ENCODE measurements around the gene PTOV1.
A peak's percentile ranks its signal among the peaks of the same experiment; 100 is the strongest.
"Not testable (repeated sequence)": the region's sequence is repeated elsewhere in the genome, so short reads cannot be mapped to it uniquely, and the experiment has no call there.

The PTOV1 gene

DNA sequence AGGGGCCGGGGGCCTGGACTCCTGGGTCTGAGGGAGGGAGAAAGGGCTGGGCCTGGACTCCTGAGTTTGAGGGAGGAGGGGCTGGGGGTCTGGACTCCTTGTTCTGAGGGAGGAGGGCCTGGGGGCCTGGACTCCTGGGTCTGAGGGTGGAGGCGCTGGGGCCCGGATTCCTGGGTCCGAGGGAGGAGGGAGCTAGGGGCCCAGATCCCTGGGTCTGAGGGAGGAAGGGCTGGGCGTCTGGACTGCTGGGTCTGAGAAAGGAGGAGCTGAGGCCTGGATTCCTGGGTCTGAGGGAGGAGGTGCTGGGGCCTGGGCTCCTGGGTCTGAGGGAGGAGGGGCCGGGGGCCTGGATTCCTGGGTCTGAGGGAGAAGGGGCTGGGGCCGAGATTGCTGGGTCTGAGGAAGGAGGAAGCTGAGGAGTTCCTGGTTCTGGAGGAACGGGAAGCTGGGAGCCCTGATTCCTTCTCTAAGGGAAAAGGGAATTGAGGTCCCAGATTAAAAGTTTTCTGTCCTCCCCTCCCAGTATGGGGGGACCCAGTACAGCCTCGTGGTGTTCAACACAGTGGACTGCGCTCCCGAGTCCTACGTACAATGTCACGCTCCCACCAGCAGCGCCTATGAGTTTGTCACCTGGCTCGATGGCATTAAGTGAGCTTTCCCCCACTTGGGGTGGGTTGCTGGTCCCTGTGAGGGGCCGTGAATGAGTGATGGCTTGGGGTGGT is 32.1 kb upstream of the PTOV1 start:
- no peak for DNase-seq

DNA sequence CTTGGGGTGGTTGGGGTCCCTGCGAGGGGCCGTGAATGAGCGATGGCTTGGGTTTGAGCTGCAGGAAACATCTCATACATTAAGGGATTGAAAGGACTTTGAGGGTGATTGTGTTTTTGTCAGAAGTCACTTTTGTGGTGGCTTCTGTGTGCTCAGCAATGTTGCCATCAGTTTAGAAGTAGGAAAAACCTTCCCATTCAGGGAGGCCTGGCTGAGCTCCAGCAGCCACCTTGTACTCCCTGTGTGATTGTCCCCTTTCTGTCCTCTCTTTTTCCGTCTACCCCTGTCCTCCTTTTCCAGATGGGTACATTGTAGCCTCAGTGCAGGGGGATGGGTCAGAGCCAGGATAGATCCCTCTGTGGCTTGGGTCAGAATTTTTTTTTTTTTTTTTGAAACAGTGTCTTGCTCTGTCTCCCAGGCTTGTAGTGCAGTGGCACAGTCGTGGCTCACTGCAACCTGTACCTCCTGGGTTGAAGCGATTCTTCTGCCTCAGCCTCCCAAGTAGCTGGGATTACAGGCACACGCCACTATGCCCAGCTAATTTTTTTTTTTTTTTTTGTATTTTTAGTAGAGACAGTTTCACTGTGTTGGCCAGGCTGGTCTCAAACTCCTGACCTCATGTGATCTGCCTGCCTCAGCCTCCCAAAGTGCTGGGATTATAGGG is 31.4 kb upstream of the PTOV1 start:
- DNase-seq: not testable (repeated sequence)

DNA sequence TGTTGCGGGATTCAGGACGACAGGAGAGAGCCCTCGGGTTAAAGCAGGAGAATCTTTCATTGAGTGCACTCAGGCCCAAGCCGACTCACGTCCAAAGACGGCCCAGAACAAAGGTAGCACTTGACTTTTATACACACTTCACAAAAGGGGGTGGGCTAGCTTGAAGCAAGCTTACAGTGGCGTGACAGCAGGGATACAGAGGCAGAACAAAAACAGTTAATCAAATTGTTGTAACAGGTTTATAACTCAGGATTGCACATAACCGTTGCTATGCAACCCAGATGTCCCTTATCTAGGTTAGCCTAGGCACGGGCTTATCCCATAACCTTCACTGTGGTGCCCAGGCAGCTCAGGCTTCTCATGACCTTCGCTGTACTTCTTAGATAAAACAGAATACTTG is 30.8 kb upstream of the PTOV1 start:
- DNase-seq: no peak

DNA sequence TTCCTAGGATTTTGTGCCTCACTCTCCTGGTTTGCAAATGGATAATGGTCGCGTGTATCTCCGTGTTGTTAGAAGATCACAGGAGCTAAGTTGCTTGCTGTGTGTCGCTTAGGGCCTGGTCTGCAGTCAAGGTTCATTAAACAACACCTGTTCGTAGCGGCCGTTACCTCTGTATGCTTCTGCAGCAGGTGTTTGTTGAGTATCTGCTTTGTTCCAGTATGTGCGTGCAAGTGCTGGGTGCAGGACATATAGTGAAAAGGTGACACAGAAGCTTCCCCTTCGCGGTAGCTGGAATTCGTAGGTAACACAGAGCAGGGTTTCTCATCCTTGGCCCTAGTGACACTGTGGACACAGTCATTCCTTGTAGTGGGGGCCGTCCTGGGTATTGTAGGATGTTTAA is 27.5 kb upstream of the PTOV1 start:
- DNase-seq: no peak

DNA sequence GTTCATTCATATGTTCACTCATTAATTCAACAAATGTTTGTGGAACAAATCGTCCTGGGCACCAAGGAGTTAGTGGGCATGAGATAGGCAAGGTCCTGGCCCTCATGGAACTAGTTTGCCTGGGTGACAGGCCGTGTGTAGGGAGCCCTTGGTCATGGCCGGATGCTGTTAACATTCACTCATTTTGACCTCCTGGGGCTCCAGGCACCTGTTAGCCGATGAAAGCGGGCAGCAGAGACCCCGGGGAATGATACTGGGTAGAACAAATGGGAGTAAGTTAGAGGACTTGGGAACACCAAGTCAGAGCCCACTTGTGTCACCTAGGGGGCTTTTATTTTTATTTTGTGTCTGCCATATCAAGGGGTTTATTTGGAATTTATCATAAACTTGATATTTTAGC is 26.3 kb upstream of the PTOV1 start:
- no peak for DNase-seq

DNA sequence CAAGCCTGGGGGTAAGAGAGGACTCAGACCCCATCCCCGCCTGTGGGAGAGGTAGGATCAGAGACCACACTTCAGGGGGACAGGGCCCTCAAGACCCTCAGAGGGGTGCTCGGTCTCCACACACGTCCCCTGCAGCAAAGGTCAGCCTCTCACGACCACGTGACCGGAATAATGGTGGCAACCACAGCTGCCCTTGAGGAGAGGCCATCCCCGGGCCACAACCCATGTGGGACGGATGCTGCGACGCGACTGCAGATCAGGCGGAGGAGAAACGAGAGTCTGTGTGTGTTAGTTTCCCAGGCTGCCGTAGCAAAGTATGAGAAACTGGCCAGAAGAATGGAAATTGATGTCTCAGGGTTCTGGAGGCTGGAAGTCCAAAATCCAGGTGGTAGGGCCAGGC is 23.9 kb upstream of the PTOV1 start:
- DNase-seq: no peak

DNA sequence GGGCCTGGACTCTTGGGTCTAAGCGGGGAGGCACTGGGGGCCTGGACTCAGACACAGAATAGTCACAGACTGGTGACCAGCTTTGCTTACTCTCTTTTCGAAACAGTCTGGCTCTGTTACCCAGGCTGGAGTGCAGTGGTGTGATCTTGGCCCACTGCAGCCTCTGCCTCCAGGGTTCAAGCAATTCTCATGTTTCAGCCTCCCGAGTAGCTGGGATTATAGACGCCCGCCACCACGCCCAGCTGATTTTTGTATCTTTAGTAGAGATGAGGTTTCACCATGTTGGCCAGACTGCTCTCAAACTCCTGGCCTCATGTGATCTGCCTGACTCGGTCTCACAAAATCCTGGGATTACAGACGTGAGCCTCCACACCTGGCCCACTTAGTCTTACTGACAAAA is 21.8 kb upstream of the PTOV1 start:
- DNase-seq: no peak

DNA sequence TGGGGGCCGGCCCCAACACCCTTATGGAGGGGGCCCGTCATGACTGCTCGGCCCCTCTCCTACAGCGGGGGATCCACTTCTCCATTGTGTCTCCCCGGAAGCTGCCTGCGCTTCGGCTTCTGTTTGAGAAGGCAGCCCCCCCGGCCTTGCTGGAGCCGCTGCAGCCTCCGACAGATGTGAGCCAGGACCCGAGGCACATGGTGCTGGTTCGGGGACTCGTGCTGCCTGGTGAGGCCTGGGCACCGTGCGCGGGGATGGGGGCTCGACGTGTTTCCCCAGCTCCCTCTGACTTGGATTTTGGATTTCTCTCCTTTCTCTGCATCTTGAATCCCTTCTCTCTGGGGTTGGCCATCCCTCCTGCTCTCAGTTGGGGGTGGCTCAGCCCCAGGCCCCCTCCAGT is 21.2 kb upstream of the PTOV1 start:
- no peak for DNase-seq

DNA sequence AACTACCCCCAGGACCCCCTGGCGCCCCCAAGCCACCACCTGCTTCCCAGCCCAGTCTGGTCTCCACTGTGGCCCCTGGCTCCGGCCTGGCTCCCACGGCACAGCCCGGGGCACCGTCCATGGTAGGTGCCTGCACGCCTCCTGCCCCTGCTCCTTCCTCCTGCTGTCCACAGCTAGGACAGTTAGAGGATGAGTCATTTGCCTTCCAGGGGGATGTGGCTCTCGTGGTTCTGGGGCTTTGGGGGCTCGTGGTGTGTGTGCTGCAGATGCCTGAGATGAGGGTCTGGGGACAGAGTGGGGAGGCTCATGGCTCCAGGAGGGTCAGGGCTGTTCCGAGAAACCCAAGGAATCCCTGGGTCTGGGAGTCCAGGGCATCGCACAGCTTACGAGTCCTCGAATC is 20.2 kb upstream of the PTOV1 start:
- no peak for DNase-seq

DNA sequence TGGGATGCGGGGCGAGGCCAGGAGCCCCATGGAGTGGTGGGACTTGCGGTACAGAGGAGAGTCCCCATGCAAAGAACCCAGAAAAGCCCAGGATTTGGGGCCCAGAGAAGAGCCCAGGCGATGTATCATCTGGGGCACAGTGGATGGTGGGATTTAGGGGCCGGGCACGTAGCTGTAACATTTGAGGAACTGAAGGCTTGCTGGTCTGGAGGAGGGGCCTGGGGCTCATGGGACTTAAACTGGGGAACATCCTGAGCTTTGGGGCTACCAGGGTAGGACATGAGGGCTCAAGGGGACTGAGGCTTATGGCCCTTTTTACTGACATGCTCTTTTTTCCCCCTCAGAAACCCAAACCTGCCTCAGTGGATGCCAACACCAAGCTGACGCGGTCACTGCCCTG is 19.4 kb upstream of the PTOV1 start:
- DNase-seq: no peak

DNA sequence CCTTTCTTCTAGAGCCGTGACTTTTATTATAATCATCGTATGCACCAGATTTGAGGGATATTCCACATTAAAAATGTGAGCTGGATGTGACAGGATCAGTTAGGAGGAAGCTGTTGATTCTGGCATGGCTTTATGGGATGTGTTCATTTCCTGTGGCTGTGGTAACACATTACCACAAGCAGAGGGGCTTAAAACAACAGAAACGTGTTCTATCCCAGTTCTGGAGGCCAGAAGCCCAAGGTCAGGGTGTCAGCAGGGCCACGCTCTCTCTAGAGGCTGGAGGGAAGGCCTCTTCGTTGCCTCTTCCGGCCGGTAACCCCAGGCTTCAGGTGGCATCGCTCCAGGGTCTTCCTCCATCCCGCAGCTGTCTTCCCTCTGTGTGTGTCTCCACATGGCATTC is 18.4 kb upstream of the PTOV1 start:
- DNase-seq: no peak

DNA sequence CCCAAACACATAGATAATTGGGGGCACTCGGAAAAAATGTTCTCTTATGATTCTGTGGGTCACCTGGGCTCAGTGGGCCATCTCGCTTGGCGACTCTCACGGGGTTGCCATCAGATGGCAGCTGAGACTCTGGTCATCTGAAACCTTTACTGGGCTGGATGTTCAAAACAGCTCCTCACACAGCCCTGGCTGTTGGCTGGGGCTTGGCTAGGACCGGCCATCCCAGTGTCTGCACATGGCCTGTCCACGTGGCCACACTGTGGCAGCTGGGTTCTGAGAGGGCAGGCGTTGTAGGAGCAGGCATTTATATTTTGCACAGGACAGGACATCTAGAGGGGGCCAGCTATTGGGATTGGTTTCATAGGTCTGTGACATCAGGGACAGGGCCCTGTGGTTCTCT is 17.4 kb upstream of the PTOV1 start:
- no peak for DNase-seq

DNA sequence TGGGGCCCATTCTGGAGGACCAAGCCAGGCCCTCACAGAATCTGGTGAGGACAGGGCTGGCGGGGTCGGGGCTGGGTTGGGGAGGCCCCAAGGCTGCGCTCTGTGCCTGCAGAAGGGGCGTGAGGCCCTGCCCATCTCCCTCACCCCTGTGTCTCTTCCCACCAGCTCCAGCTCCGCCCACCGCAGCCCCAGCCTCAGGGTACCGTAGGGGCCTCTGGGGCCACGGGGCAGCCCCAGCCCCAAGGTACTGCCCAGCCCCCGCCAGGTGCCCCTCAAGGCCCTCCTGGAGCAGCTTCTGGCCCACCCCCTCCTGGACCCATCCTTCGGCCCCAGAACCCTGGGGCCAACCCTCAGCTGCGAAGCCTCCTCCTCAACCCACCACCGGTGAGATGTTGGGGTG is 15.4 kb upstream of the PTOV1 start:
- no peak for DNase-seq

DNA sequence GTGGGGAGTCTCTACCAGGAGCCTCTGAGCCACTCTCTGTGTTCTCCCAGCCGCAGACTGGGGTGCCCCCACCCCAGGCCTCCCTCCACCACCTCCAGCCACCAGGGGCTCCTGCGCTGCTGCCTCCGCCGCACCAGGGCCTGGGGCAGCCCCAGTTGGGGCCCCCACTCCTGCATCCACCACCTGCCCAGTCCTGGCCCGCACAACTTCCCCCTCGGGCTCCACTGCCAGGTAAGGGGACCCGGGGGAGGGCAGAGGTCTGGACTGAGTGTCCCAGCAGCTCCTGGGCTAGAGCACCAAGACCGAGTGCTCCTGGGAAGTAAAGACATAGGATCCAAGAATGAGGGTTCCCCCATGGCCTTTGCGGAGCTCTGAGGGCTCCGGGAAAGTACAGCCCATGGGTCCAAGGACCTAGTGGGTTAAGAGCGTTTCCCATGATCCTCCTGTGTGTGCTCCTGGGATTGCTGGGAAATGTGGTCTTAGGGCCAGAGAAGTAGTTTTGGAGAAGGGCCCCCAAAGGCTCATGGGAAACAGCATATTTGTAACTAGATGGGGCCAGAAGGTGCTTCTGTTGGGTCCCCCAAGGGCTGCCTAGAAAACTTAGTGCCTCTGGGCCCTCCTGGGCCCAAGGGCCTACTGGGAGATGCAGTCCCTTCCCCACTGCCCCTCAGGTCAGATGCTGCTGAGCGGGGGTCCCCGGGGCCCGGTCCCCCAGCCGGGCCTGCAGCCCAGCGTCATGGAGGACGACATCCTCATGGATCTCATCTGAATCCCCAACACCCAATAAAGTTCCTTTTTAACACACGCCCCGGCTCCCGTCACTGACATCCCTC is 14.6 kb upstream of the PTOV1 start:
- no peak for DNase-seq

DNA sequence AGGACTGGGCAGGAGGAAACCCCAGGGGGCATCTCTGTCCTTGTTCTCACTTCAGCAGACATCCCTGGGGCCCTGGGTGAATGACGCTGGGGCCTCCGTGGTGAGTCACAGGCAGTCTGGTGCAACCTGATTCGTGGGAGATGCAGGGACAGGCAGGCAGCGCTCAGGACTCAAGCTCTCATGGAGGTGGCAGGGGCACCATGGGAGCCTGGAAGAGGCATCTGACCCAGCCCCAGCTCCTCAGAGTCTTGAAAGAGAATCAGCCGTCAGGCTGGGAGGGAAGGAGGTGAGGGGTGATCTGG is 14.0 kb upstream of the PTOV1 start:
- no peak for DNase-seq

DNA sequence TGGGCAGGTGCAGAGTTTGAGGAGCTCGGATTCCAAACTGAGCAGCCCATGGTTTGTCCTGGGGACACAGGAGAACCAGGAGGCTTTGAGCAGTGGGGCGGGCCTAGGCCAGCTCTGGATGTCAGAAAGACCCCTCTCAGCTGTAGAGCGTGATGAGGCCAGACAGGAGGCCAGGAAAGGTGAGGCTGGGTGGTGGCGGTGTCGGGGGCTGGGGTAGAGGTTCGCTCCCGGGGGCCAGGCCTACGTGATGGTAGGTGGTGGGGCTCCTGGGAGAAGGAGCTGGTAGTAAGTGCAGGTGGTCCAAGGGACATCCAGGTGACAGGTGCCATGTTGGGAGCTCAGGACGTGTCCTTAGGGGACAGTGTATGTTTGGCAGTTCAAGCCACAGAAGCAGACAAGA is 13.5 kb upstream of the PTOV1 start:
- no peak for DNase-seq

DNA sequence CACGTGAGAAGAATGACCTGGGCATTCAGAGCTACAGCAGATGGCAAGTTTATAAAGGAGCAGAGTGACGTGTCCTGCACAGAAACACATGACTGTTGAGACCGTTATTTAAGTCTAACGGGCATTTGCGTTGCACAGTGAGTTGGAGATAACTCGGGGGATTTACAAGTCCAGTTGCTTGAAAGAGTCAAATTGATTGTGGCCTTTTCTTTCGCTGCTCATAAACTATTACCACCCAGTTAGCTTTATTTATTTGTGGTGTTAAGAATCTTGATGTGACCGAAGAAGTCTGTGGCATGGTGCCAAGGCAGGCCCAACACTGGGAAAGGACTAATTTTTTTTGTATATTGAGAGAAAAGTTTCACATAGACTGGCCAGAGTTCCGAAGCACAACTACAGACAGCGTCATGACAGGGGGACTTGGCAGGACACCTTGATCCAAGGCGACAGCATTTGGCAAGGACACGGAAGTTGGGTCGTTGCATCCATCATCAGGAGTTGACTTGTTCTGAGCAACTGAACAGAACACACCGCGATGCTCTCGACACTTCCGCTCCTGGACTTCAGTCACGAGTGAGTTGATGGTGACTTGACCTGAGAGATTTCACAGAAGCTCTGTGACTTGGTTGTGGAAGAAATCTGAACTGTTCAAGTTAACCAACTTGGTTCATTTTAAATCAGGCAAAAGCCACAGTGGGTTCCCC is 11.9 kb upstream of the PTOV1 start:
- no peak for DNase-seq

DNA sequence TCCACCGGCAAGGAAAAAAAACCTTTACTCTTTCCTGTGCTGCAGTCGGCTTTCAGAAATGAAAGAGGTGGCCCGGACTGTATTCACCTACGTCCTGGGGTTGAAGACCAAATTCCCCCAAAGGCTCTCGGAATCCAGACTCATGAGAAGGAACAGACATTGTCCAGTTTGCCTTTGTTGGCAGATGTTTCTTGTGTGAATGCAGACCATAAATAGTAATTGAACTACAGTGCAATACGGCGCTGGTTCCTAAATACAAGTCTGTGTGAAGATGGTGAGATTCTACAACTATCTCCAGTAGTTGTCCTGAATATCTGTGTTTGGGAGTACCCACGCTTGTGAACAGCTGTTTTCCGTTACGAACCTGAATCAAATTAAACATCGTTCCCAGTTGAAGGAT is 11.2 kb upstream of the PTOV1 start:
- DNase-seq: no peak

DNA sequence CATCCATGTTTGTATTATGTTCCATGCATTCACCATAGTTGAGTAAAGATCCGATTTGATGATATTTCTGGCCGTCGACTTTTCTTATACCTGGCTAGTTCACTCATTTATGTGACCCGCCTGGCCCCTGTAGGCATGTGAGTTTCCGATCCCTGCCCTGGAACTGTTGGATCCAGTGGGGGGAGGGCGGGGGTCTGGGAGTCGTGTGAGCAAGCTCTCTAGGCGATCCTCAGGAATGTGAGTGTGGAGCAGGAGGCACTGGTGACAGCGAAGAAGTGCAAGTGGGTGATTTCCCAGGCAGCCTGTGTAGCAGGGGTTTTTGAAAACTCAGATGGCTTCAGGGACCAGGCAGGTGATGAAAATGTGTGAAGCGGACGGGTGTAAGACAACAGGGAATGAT is 10.6 kb upstream of the PTOV1 start:
- no peak for DNase-seq

DNA sequence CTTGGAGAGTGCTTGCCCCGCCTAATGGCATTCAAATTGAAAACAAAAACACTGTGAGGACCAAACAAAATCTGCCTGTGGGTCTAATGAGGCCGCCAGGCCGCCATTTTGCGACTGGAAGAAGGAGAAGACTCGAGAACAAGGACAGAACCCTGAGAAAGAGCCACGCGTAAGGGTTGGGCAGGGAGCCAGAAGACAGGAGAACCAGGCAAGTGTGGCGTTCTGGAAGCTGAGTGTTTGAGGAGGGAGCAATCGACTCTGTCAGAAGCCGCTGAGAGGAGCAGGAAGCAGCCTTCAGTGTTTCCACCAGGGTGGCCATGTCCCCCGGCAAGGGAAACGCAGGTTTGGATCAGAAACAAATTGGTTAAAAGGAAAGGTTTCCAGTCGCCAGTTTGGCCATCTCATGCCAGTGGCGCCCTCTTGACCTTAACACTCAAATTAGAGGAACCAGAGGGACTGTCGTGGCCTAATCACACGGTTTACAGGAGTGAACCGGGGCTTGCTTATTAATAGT is 10.2 kb upstream of the PTOV1 start:
- no peak for DNase-seq

DNA sequence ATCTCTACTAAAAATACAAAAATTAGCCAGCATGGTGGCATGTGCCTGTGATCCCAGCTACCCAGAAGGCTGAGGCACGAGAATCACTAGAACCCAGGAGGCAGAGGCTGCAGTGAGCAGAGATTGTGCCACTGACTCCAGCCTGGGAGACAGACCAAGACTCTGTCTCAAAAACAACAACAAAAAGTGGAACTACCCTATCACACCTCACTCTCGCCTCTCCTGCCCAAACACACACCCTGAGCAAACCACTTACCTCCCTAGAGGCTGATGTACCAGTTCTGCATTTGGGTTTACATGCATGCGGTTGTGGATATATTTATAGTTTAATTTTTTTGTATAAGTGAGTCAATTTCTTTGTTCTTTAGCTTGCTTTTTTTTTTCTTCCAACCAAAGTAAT is 7.7 kb upstream of the PTOV1 start:
- DNase-seq: no peak

DNA sequence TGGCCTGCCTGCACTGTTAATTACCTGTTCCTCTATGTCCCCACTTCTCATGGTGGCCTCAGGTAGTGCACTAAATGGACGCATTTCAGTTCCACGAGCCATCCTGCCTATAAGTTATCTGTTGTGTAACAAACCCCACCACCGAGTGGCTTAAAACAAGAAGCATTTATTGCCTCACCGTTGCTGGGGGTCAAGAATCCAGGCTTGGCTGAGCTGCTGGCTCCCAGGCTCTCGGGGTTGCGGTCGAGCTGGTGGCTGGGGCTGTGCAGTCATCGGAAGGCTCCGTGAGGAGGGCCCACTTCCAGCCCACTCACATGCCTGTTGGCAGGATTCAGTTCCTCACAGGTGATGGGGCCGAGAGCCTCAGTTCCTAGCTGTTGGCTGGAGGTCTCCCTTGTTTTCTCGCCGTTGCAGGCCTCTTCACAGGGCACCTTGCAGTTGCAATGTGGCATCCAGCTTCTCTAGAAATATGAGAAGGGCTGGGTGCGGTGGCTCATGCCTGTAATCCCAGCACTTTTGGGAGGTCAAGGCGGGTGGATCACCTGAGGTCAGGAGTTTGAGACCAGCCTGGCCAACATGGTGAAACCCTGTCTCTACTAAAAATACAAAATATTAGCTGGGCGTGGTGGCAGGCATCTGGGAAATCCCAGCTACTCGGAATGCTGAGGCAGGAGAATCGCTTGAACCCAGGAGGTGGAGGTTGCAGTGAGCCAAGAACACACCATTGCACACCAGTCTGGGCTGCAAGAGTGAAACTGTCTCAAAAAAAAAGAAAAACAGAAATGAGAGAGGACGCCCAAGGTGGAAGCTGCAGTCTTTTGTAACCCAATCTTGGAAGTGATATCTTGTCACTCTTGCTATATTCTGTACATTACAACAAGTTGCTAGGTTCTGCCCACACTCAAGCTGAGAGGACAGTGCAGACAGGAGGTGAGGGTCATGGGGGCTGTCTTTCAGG is 6.5 kb upstream of the PTOV1 start:
- DNase-seq: peak; percentile 57
